HG03103 (cell line): ENCODE results near the gene SETBP1.

Experiments
- ATAC-seq: cut with Tn5 transposase; IDR thresholded peaks from one replicate; pipeline ENCODE4 v1.9.1; 2021; ENCODE audit warnings: low read depth; ENCODE audit not compliant: unreplicated experiment

SETBP1 gene

GRCh38 chr18:45050712-45051601 is 370.3 kb downstream of the SETBP1 start:
- no peak for ATAC-seq

GRCh38 chr18:45054636-45055035 is 373.9 kb downstream of the SETBP1 start:
- no peak for ATAC-seq

GRCh38 chr18:45055811-45056210 is 375.1 kb downstream of the SETBP1 start:
- ATAC-seq: no peak

GRCh38 chr18:45056926-45057325 is 376.2 kb downstream of the SETBP1 start:
- no peak for ATAC-seq

- no peak for ATAC-seq
Observed at GRCh38 chr18:45057955-45058600, 377.4 kb downstream of the SETBP1 start.

GRCh38 chr18:45059695-45060094 is 379.0 kb downstream of the SETBP1 start:
- no peak for ATAC-seq

GRCh38 chr18:45060102-45060501 is 379.4 kb downstream of the SETBP1 start:
- no peak for ATAC-seq

GRCh38 chr18:45061359-45061758 is 380.7 kb downstream of the SETBP1 start:
- no peak for ATAC-seq

GRCh38 chr18:45063246-45064038 is 382.8 kb downstream of the SETBP1 start:
- no peak for ATAC-seq

- no peak for ATAC-seq
Observed at GRCh38 chr18:45066210-45066609, 385.5 kb downstream of the SETBP1 start.

GRCh38 chr18:45066886-45067285 is 386.2 kb downstream of the SETBP1 start:
- no peak for ATAC-seq

- ATAC-seq: no peak
Observed at GRCh38 chr18:45068400-45069094, 387.9 kb downstream of the SETBP1 start.

- ATAC-seq: no peak
Observed at GRCh38 chr18:45069546-45069945, 388.9 kb downstream of the SETBP1 start.

- ATAC-seq: no peak
Observed at GRCh38 chr18:45071956-45072355, 391.3 kb downstream of the SETBP1 start.

GRCh38 chr18:45073556-45073955 is 392.9 kb downstream of the SETBP1 start:
- no peak for ATAC-seq

- no peak for ATAC-seq
Observed at GRCh38 chr18:45081566-45082181, 401.0 kb downstream of the SETBP1 start.

- no peak for ATAC-seq
Observed at GRCh38 chr18:45083226-45083855, 402.7 kb downstream of the SETBP1 start.

- ATAC-seq: no peak
Observed at GRCh38 chr18:45084206-45084605, 403.5 kb downstream of the SETBP1 start.

GRCh38 chr18:45085916-45086624 is 405.4 kb downstream of the SETBP1 start:
- ATAC-seq: no peak
